HEK293 (cell line): Measurements from ENCODE around the gene ELMO1.

ENCODE experiments used
- CTCF ChIA-PET: fragments of 350-600 bp; formaldehyde crosslinking; extraction: SDS; loops from one replicate; lab custom pipeline; 2021; ENCODE audit warnings: antibody characterized with exemption; lab: Yijun Ruan, JAX
- POLR2A ChIA-PET: fragments of 300-600 bp; formaldehyde crosslinking; extraction: SDS; loops from one replicate; lab custom pipeline; 2020; ENCODE audit warnings: antibody characterized with exemption, inconsistent platforms; lab: Yijun Ruan, JAX
- H3K27ac ChIP-seq: fragments of 200-500 bp; sonication (Bioruptor generic); 2 replicates; pipeline ENCODE4 v1.5.1; 2014; ENCODE audit warnings: low read depth, low read length, control low read depth, inconsistent platforms; ENCODE audit errors: extremely low read depth
- H3K36me3 ChIP-seq, 2 experiments: fragments of 200-500 bp in 1 of 2; sonication (Bioruptor generic) in 1 of 2; 1 replicate in 1 of 2; 2 replicates in 1 of 2; pipeline ENCODE4 v1.5.1; 2014 to 2017; ENCODE audit warnings: inconsistent platforms in 2 of 2, low read length in 2 of 2; ENCODE audit not compliant: control insufficient read depth in 2 of 2, insufficient read depth in 1 of 2
- H3K4me1 ChIP-seq: fragments of 200-500 bp; sonication (Bioruptor generic); 2 replicates; pipeline ENCODE4 v1.5.1; 2014; ENCODE audit warnings: mild to moderate bottlenecking, low read length, inconsistent platforms; ENCODE audit not compliant: control insufficient read depth, insufficient read depth
- H3K4me3 ChIP-seq: 2 replicates; pipeline ENCODE4 v1.5.1; 2011; ENCODE audit warnings: low read depth, mild to moderate bottlenecking, control low read depth, low read length, moderate library complexity
- H3K9me3 ChIP-seq: fragments of 200-500 bp; sonication (Bioruptor generic); 2 replicates; pipeline ENCODE4 v1.5.1; 2014; ENCODE audit warnings: low read depth, low read length, inconsistent platforms; ENCODE audit not compliant: control insufficient read depth, insufficient read depth
- RBAK ChIP-seq: fragments of 450-650 bp; formaldehyde crosslinking; IDR thresholded peaks from 2 replicates; pipeline ENCODE4 v1.5.1; 2016; ENCODE audit warnings: missing biosample characterization, missing genetic modification characterization
- ZBTB17 ChIP-seq: fragments of 450-650 bp; formaldehyde crosslinking; IDR thresholded peaks from 2 replicates; pipeline ENCODE4 v1.5.1; 2016; ENCODE audit warnings: missing biosample characterization, missing genetic modification characterization
- ZBTB49 ChIP-seq: fragments of 450-650 bp; formaldehyde crosslinking; IDR thresholded peaks from 2 replicates; pipeline ENCODE4 v1.5.1; 2016; ENCODE audit warnings: missing biosample characterization, missing genetic modification characterization, low read depth
- ZFHX2 ChIP-seq: fragments of 450-650 bp; formaldehyde crosslinking; conservative IDR thresholded peaks from 2 replicates; pipeline ENCODE4 v1.5.1; 2016; ENCODE audit warnings: missing biosample characterization, missing genetic modification characterization
- ZNF148 ChIP-seq: fragments of 450-650 bp; formaldehyde crosslinking; IDR thresholded peaks from 2 replicates; pipeline ENCODE4 v1.5.0; 2017; ENCODE audit warnings: missing biosample characterization, missing genetic modification characterization, borderline replicate concordance
- ZNF184 ChIP-seq: fragments of 450-650 bp; IDR thresholded peaks from 2 replicates; pipeline ENCODE4 v1.5.1; 2018; ENCODE audit warnings: missing biosample characterization, mild to moderate bottlenecking, missing genetic modification characterization
- ZNF280D ChIP-seq: fragments of 450-650 bp; formaldehyde crosslinking; IDR thresholded peaks from 2 replicates; pipeline ENCODE4 v1.5.1; 2016; ENCODE audit warnings: missing biosample characterization, missing genetic modification characterization
- ZNF350 ChIP-seq: fragments of 450-650 bp; formaldehyde crosslinking; IDR thresholded peaks from 2 replicates; pipeline ENCODE4 v1.5.0; 2017; ENCODE audit warnings: missing biosample characterization, mild to moderate bottlenecking, missing genetic modification characterization
- ZNF423 ChIP-seq: fragments of 450-650 bp; formaldehyde crosslinking; IDR thresholded peaks from 2 replicates; pipeline ENCODE4 v1.5.1; 2016; ENCODE audit warnings: missing biosample characterization, missing genetic modification characterization
- ZNF596 ChIP-seq: fragments of 450-650 bp; IDR thresholded peaks from 2 replicates; pipeline ENCODE4 v1.5.0; 2018; ENCODE audit warnings: missing biosample characterization, mild to moderate bottlenecking, missing genetic modification characterization, moderate library complexity
- ZNF645 ChIP-seq: fragments of 450-650 bp; formaldehyde crosslinking; IDR thresholded peaks from 2 replicates; pipeline ENCODE4; 2016; ENCODE audit warnings: missing biosample characterization, missing genetic modification characterization
- ZNF654 ChIP-seq: fragments of 450-650 bp; formaldehyde crosslinking; IDR thresholded peaks from 2 replicates; pipeline ENCODE4 v1.5.1; 2016; ENCODE audit warnings: low read depth, missing biosample characterization, missing genetic modification characterization
- ZNF747 ChIP-seq: fragments of 450-650 bp; formaldehyde crosslinking; IDR thresholded peaks from 2 replicates; pipeline ENCODE4 v1.5.1; 2016; ENCODE audit warnings: missing biosample characterization, missing genetic modification characterization
- ZNF76 ChIP-seq: fragments of 450-650 bp; formaldehyde crosslinking; IDR thresholded peaks from 2 replicates; pipeline ENCODE4; 2016; ENCODE audit warnings: low read depth, missing biosample characterization, missing genetic modification characterization, borderline replicate concordance

Gene ELMO1

GRCh38 chr7:37265876-37266275 is 182.8 kb downstream of the ELMO1 start (continued):
- no peak for TF ChIP-seq ZBTB49 (tag by site-specific recombination)
- TF ChIP-seq ZNF596 (tag by site-specific recombination), result no peak
- TF ChIP-seq, all 188 proteins: peak for 0

DNA sequence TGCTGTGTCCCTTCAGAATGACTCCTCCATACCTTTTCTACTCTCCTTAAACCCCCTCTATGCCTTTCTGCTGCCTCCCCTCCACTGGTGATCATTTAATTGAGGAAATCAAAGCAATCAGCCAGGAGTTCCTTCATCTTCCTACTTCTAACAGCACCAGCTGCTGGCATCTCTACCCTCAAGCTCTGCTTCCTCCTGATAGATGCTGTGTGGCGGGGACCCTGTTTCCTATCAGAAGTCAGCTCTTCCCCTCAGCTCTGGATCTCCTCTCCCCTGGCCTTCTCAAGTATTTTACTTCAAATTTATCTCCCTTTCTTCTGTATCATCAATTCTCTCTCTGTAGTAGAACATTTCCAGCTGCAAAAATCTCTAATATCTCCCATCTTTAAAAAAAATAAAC is 183.7 kb downstream of the ELMO1 start:
- ChIA-PET POLR2A (no interaction called here), CTCF (interaction anchor here (0.6 kb wide), 1 partner anchor 174 kb away, joined by 4 read pairs; no protein-coding TSS in a partner anchor)
- Histone ChIP-seq H3K27ac (no peak overlapping the region), H3K36me3 (no peaks in the 10 kb centered on the region), H3K4me1 (no peaks in the 10 kb centered on the region), H3K4me3 (no peak overlapping the region), H3K9me3 (no peaks in the 10 kb centered on the region)
- no peak for TF ChIP-seq ZFHX2
- TF ChIP-seq ZNF76, result no peak
- no peak for TF ChIP-seq ZBTB17
- TF ChIP-seq RBAK (tag by site-specific recombination), result no peak
- TF ChIP-seq ZNF280D, result no peak
- no peak for TF ChIP-seq ZNF184 (tag by site-specific recombination)
- no peak for TF ChIP-seq ZNF350 (tag by site-specific recombination)
- TF ChIP-seq ZNF423 (tag by site-specific recombination), result no peak
- no peak for TF ChIP-seq ZNF747 (tag by site-specific recombination)
- TF ChIP-seq ZNF654 (tag by site-specific recombination), result no peak

DNA sequence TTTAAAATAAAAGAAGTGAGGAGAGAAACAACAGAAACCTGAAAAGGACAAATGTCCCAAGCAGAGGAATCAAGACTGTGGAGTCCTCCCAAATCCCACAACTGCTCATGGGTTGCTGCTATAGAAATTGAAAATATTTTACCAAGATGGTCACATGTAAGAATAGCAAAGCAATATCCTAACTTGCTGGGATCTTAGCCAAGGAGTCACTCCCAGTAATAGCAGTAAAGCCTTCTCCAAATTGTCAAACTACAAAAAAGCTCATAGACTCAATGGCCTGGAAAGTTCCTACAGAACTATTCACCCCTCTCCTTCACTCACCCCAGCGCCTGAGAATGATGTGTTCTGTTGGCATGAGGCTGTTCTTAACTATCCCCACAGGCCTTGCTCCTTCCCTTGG is 186.5 kb downstream of the ELMO1 start:
- no peak overlapping the region for H3K4me3 ChIP-seq
- no peaks in the 10 kb centered on the region for H3K4me1 ChIP-seq
- no peaks in the 10 kb centered on the region for H3K36me3 ChIP-seq
- H3K27ac ChIP-seq, result no peak overlapping the region
- TF ChIP-seq ZNF148, result no peak
- TF ChIP-seq ZNF76, result no peak
- TF ChIP-seq ZNF645 (tag by site-specific recombination), result no peak
- ChIA-PET POLR2A (no interaction called here), CTCF (interaction anchor here (0.7 kb wide), 1 partner anchor 247 kb away, joined by 3 read pairs; no protein-coding TSS in a partner anchor)
- H3K9me3 ChIP-seq, result no peaks in the 10 kb centered on the region
